ENCODE data around the gene NOP9.
"Not testable (repeated sequence)": the region's sequence is repeated elsewhere in the genome, so short reads cannot be mapped to it uniquely, and the experiment has no call there.

NOP9 gene

GRCh38 chr14:24310646-24311604 is 11.3 kb downstream of the NOP9 start, which contains the start of gene LTB4R:
LTB4R (plus strand) TSS chr14:24311502; CDS start chr14:24315652, 4,150 bp downstream.
- no peak for DNase-seq

GRCh38 chr14:24311837-24312615 is 12.4 kb downstream of the NOP9 start:
- DNase-seq = no peak

GRCh38 chr14:24312736-24313507 is 13.3 kb downstream of the NOP9 start:
- DNase-seq = no peak

- DNase-seq = no peak
Measured at GRCh38 chr14:24313913-24314312, 14.3 kb downstream of the NOP9 start.

- no peak for DNase-seq
Measured at GRCh38 chr14:24314377-24315193, 14.9 kb downstream of the NOP9 start.

GRCh38 chr14:24315243-24315806 is 15.7 kb downstream of the NOP9 start:
- DNase-seq = no peak

- DNase-seq = no peak
Measured at GRCh38 chr14:24315807-24316596, 16.4 kb downstream of the NOP9 start.

GRCh38 chr14:24316597-24316950 is 16.9 kb downstream of the NOP9 start:
- DNase-seq = no peak

- DNase-seq = no peak
Measured at GRCh38 chr14:24317141-24317928, 17.7 kb downstream of the NOP9 start.

- DNase-seq = no peak
Measured at GRCh38 chr14:24321212-24321975, 21.7 kb downstream of the NOP9 start.

GRCh38 chr14:24322672-24323071 is 23.0 kb downstream of the NOP9 start:
- DNase-seq = no peak

GRCh38 chr14:24323341-24323740 is 23.7 kb downstream of the NOP9 start:
- DNase-seq = no peak

GRCh38 chr14:24324024-24324423 is 24.4 kb downstream of the NOP9 start:
- no peak for DNase-seq

- DNase-seq = no peak
Measured at GRCh38 chr14:24325041-24325530, 25.4 kb downstream of the NOP9 start.

- no peak for DNase-seq
Measured at GRCh38 chr14:24325963-24326362, 26.3 kb downstream of the NOP9 start.

GRCh38 chr14:24327303-24327702 is 27.7 kb downstream of the NOP9 start:
- no peak for DNase-seq

GRCh38 chr14:24327914-24328313 is 28.3 kb downstream of the NOP9 start:
- not testable (repeated sequence) for DNase-seq

GRCh38 chr14:24329073-24329663 is 29.5 kb downstream of the NOP9 start:
- no peak for DNase-seq

- DNase-seq = no peak
Measured at GRCh38 chr14:24329736-24330135, 30.1 kb downstream of the NOP9 start.
